ENCODE results near the gene SMIM33.

DNA sequence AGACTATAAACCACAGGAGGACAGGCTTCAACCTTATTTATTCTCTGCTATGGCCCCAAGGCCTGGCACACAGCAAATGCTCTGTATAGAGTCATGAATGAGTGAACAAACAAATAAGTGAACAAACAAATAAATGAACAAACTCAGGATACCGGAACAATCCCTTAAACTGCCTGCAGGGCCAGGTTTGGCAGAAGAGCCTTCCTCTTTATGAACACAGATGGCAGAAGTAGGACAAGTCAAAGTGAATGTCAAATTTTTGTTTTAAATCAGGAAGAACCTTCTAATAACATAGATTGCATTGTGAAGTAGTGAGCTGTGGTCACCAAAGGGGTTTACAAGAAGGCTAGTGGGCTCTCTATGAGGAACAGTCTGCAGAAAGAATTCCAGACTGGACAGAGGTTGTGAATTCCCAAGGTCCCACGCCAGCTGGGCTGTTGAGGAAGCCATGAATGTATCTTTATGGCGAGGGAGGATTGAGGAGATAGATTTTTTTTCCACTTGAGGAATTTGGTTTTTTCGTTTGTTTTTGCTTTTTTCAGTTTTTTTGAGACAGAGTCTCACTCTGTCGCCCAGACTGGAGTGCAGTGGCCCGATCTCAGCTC, 42.1 kb downstream of the SMIM33 start:
- TF ChIP-seq, protein P1, sequence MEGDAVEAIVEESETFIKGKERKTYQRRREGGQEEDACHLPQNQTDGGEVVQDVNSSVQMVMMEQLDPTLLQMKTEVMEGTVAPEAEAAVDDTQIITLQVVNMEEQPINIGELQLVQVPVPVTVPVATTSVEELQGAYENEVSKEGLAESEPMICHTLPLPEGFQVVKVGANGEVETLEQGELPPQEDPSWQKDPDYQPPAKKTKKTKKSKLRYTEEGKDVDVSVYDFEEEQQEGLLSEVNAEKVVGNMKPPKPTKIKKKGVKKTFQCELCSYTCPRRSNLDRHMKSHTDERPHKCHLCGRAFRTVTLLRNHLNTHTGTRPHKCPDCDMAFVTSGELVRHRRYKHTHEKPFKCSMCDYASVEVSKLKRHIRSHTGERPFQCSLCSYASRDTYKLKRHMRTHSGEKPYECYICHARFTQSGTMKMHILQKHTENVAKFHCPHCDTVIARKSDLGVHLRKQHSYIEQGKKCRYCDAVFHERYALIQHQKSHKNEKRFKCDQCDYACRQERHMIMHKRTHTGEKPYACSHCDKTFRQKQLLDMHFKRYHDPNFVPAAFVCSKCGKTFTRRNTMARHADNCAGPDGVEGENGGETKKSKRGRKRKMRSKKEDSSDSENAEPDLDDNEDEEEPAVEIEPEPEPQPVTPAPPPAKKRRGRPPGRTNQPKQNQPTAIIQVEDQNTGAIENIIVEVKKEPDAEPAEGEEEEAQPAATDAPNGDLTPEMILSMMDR (IDR thresholded peaks at IDR 0.05) = no peak
- TF ChIP-seq POLR2A (IDR thresholded peaks at IDR 0.05) = no peak
